SH-SY5Y (cell line): ENCODE data around the gene GPR18.

Source experiments
- GATA2 ChIP-seq: IDR thresholded peaks from 2 replicates; pipeline ENCODE4 v1.6.1; 2011; ENCODE audit warnings: mild to moderate bottlenecking, low read depth, low read length
- GATA3 ChIP-seq: IDR thresholded peaks from 2 replicates; pipeline ENCODE4 v1.6.1; 2011; ENCODE audit warnings: low read depth, mild to moderate bottlenecking, low read length, moderate library complexity

Gene GPR18

DNA sequence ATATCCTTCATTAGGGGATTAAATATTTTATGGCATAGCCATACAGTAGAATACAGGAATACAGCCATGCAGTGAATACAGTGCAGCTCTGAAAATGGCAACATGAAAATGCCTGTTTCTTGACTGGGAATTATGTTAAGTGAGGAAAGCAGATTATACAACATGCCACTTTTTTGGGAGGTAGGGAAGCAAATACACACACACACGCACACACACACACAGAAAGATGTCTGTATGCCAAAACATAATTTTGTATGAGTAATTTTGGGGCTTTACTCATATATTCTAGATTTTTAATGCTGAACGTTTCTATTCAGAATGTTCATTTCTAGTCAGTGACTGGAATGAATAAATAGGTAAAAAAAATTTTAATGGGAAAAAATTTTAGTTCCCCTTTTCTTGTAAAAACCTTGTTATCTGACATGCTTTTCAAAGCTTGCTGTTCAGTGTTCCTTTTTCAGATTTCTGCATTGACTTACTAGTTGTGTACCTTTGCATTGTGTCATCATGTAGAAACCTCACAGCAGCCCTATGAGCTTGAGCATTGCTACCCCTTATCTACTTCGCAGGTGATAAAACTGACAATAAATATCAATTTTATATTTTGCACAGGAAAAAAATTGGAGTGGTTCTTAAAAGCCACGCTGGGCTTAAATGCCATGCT lies 41.2 kb upstream of the GPR18 start:
- no peak for TF ChIP-seq GATA3
- no peak for TF ChIP-seq GATA2

GRCh38 chr13:99298056-99298455 lies 39.9 kb upstream of the GPR18 start:
- TF ChIP-seq GATA2 (no peak), GATA3 (no peak)

GRCh38 chr13:99297331-99297730 lies 39.2 kb upstream of the GPR18 start:
- TF ChIP-seq GATA2 (no peak), GATA3 (no peak)

GRCh38 chr13:99296398-99296797 lies 38.2 kb upstream of the GPR18 start:
- TF ChIP-seq GATA2 = no peak

DNA sequence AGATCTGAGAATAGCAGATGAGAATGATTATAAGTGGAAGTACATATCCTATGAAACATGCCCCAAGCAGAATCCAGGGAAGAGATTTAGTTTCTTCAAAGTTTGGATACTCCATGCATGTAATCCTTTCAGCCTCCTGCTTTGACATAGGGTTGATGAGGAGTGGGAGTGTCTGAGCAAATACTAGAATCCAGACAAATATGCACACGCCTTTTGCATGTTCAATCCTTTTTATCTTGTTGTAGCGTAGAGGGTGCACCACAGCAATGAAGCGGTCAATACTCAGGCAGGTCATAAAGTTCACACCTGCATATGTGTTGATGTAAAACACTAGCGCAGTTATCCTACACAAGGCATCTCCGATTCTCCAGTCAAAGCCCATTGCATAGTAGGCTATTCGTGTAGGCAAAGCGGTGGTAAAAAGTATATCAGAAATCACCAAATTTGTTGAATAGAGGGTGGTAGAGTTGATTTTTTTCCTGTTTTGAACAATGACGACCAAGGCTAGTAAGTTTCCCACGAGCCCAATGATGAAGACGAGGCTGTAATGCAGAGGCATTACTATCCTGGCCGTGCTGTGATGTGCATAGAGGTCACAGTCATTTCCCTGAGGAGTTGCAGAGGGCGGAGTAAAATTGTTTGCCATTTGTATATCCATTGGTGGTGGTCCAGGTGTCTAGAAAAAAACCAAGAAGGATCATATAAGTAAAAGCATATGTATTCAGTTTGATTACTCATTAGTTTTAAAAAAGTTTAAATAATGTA lies 37.5 kb upstream of the GPR18 start:
- TF ChIP-seq GATA3 = no peak
- no peak for TF ChIP-seq GATA2

DNA sequence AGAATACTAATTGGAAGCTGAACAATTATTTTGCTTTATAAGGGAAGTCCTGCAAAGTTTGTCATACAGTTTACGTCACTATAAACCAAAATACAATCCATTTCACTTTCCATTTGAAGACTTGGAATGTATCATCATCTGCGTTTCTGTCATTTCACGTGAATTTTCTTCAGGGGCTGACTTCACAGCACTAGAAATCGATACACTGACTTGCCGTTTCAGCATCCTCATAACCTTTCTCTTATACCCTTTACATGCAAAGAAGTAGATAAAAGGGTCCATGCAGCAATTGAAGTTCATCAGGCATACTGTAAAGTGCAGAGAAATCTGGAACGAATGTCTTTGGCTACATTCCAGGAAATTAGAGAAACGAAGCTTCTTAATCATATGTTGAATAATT lies 36.8 kb upstream of the GPR18 start:
- TF ChIP-seq GATA3 (no peak), GATA2 (no peak)

- TF ChIP-seq GATA2 = no peak
- no peak for TF ChIP-seq GATA3
Observed at GRCh38 chr13:99294198-99294597, 36.0 kb upstream of the GPR18 start.

DNA sequence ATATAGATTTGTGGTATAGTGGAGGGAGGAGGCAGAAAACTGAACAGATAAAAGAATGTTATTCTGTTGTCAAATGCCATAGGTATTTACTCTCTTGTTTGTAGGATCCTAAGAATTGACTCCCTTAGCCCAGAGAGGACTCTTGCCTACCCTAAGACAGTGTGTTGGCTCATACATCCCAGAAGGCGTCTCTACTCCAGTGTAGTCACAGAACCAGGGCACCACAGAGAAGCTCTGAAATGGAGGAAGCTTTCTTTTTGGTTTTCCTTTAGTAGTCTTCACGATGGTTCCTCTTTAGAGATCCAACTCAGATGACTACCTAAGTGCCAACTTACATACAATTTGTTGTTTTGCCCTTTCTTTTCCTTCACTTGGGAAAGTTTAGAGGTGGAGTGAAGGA lies 35.0 kb upstream of the GPR18 start:
- TF ChIP-seq GATA2 (no peak), GATA3 (no peak)

- no peak for TF ChIP-seq GATA3
- TF ChIP-seq GATA2 = no peak
Observed at GRCh38 chr13:99290894-99291293, 32.7 kb upstream of the GPR18 start.

- TF ChIP-seq GATA2 (no peak), GATA3 (no peak)
Observed at GRCh38 chr13:99289674-99290337, 31.6 kb upstream of the GPR18 start.

- TF ChIP-seq GATA3 (no peak), GATA2 (no peak)
Observed at GRCh38 chr13:99289271-99289670, 31.1 kb upstream of the GPR18 start.

GRCh38 chr13:99288089-99288488 lies 29.9 kb upstream of the GPR18 start:
- TF ChIP-seq GATA2 = no peak
- no peak for TF ChIP-seq GATA3

DNA sequence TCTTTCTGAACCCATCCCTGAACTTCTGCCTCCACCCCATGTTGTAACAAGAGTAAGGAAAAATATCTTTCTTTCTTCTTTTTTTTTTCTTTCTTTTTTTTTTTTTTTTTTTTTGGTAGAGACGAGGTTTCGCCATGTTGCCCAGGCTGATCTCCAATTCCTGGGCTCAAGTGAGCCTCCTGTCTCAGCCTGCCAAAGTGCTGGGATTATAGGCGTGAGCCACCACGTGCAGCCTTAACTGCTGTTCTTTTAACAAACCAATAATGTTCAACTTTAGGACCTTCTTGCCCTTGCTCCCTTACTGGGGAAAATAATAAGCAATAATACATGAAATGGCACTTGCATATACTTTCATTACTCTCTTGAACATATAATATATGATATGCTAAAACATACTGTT lies 29.4 kb upstream of the GPR18 start:
- TF ChIP-seq GATA2 (no peak), GATA3 (no peak)

DNA sequence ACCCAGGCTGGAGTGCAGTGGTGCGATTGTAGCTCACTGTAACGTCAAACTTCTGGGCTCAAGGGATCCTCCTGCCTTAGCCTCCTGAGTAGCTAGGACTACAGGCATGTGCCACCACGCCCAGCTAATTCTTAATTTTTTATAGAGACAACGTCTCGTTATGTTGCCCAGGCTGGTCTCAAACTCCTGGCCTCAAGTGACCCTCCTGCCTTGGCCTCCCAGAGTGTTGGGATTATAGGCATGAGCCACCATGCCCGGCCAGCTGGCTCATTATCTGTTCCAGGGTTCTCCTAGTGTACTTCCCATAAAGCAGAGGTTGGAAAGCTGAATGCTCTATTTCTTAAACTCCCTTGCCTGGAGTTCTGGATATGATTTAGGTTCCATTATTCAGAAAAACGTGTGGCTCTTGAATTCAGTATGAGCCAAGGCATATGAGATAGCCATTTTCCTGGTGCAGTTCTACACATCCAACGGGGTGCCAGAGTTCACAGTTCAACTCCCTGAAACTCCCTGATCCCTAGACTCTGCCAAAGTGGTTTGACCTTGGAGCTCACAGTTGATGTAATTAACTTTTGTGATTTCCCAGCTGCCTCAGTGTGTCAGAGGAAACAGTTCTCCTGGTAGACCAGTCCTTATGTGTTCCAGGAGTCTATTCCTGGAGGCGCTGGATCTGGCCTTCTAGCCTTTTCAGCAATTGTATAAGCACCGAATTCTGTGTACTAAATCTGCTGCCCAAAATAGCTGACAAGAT lies 27.4 kb upstream of the GPR18 start:
- TF ChIP-seq GATA2 = no peak
- TF ChIP-seq GATA3 = no peak
